Fibroblast of pulmonary artery (primary cell): ENCODE results near the gene RFX6.

Source experiments
- DNase-seq: peaks from one replicate; pipeline ENCODE4 v3.0.0-alpha.2; 2010; ENCODE audit warnings: low read depth
- H3K4me3 ChIP-seq: replicated peaks from 2 replicates; pipeline ENCODE4 v1.5.1; 2011; ENCODE audit warnings: low read depth, mild to moderate bottlenecking, control low read depth, low read length, moderate library complexity
- TF ChIP-seq, protein P1 (sequence below): IDR thresholded peaks from 2 replicates; pipeline ENCODE4 v1.5.1; 2011; ENCODE audit warnings: mild to moderate bottlenecking, control low read depth, low read length, inconsistent platforms; ENCODE audit errors: missing control alignments

The RFX6 gene

DNA sequence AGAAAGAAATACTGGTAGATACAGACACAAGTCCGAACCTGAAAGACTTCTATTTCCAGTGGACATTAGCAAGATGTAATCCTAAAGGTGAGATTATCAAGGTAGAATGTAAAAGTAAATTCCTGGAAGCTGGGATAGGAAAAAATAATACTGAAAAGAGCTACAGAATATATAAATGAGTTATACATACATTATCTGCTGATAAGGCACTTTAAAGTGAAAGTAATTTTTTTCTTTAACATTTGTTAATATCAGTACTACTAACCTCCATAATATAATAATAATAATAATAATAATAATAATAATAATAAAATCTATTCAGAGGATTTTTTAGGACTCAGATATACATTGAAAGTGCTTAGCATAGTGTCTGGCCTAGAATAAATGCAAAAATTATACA is 102.5 kb downstream of the RFX6 start:
- no peak overlapping the region for H3K4me3 ChIP-seq
- DNase-seq = no peak

More for the DNA sequence above, 102.5 kb downstream of the RFX6 start:
- TF ChIP-seq, protein P1, sequence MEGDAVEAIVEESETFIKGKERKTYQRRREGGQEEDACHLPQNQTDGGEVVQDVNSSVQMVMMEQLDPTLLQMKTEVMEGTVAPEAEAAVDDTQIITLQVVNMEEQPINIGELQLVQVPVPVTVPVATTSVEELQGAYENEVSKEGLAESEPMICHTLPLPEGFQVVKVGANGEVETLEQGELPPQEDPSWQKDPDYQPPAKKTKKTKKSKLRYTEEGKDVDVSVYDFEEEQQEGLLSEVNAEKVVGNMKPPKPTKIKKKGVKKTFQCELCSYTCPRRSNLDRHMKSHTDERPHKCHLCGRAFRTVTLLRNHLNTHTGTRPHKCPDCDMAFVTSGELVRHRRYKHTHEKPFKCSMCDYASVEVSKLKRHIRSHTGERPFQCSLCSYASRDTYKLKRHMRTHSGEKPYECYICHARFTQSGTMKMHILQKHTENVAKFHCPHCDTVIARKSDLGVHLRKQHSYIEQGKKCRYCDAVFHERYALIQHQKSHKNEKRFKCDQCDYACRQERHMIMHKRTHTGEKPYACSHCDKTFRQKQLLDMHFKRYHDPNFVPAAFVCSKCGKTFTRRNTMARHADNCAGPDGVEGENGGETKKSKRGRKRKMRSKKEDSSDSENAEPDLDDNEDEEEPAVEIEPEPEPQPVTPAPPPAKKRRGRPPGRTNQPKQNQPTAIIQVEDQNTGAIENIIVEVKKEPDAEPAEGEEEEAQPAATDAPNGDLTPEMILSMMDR = no peak
